Kidney (tissue), 14 donors: ENCODE data around the gene ADAP2. TPM values are rescaled to one million over a fixed set of nuclear protein-coding genes. Genes with fewer than 3 reads are reported as not detected.
"Not testable (repeated sequence)": the region's sequence is repeated elsewhere in the genome, so short reads cannot be mapped to it uniquely, and the experiment has no call there.

Experiments
- DNase-seq, 5 donors: peaks; one replicate each; pipeline ENCODE4 v3.0.0-alpha.2; 2013 to 2020
- FAIRE-seq: peaks from 2 replicates; lab custom pipeline; 2012; peaks lifted over from hg19 to GRCh38; lab: Jason Lieb, UNC
- H3K27ac ChIP-seq, 2 donors: one replicate each; pipeline ENCODE4 v1.7.0; 2013; ENCODE audit warnings: low read depth in 2 of 2, low read length in 2 of 2, inconsistent platforms in 1 of 2
- H3K27me3 ChIP-seq: one replicate; pipeline ENCODE4 v1.7.1; 2013; ENCODE audit warnings: low read length, inconsistent platforms; ENCODE audit not compliant: control insufficient read depth, insufficient read depth
- H3K36me3 ChIP-seq, 3 donors: one replicate each; pipeline versions ENCODE4 v1.7.0 to v1.7.1; 2013; ENCODE audit warnings: low read length in 3 of 3, control low read depth in 1 of 3, inconsistent platforms in 1 of 3; ENCODE audit not compliant: insufficient read depth in 3 of 3, control insufficient read depth in 2 of 3
- H3K4me1 ChIP-seq, 3 donors: one replicate each; pipeline versions ENCODE4 v1.7.0 to v1.7.1; 2013; ENCODE audit warnings: low read length in 3 of 3, inconsistent platforms in 1 of 3, low read depth in 1 of 3; ENCODE audit not compliant: control insufficient read depth in 2 of 3, insufficient read depth in 2 of 3
- H3K4me3 ChIP-seq, 3 donors: one replicate each; pipeline versions ENCODE4 v1.7.0 to v1.8.1; 2013; ENCODE audit warnings: low read length in 3 of 3, control low read depth in 1 of 3, inconsistent platforms in 1 of 3
- H3K9ac ChIP-seq, 3 donors: one replicate each; pipeline versions ENCODE4 v1.7.0 to v1.7.1; 2013; ENCODE audit warnings: low read length in 3 of 3, control low read depth in 1 of 3, inconsistent platforms in 1 of 3
- H3K9me3 ChIP-seq, 3 donors: one replicate each; pipeline versions ENCODE4 v1.7.0 to v1.7.1; 2013; ENCODE audit warnings: low read length in 3 of 3, control low read depth in 1 of 3, inconsistent platforms in 1 of 3; ENCODE audit not compliant: control insufficient read depth in 2 of 3, insufficient read depth in 1 of 3
- CTCF ChIP-seq: IDR thresholded peaks from 3 replicates; pipeline ENCODE4 v1.5.1; 2012; ENCODE audit warnings: mild to moderate bottlenecking, moderate library complexity, borderline replicate concordance; ENCODE audit not compliant: insufficient read depth; ENCODE audit errors: extremely low read depth
- intact Hi-C: fragments of 100-400 bp; cut with DNase I; formaldehyde crosslinking; loops from one replicate; pipeline ENCODE4 v1.11.1; 2022
- polyA plus RNA-seq: library from polyadenylated mRNA; stranded (reverse); fragments of 350-450 nt; fragmentation: Illumina TruSeq; extraction: RNeasy Lipid Tissue Mini Kit (QIAGEN cat#74804); gene quantifications from one replicate; pipeline ENCODE4 v1.2.3, GENCODE V29; 2014; ENCODE audit warnings: low read depth, low replicate concordance; ENCODE audit not compliant: insufficient read depth
- total RNA-seq: library from RNA; stranded (reverse); fragmentation: NEBNext Ultra II Directional; extraction: Animal tissue kit (Norgen Biotek cat#: 25700); gene quantifications from one replicate; pipeline ENCODE4 v1.2.1, GENCODE V29; 2021
- donor health status: control.
- donor health status: control.
- donor health status: control.
- donor health status: control.
- donor health status: control.
- donor health status: DM: yes; HTN: yes; CAD: no.
- donor health status: Normal renal cell carcinoma (clear cell type).

The ADAP2 gene
- total and polyA plus RNA-seq, 2 donors from 2014 or later, result 6.5 to 24.8 TPM

GRCh38 chr17:30969989-30970830 is 48.5 kb downstream of the ADAP2 start:
- H3K9ac ChIP-seq, result peak overlapping the region; percentile 70 to 95 (median 79)
- FAIRE-seq (no peak), DNase-seq (peak in 4 of 5 donors; percentile 60 to 86 (median 76))
- peak overlapping the region; percentile 97 to 98 for H3K27ac ChIP-seq
- H3K4me3 ChIP-seq, result peak overlapping the region; percentile 79 to 90 (median 82)
- peaks cover 0 to 6% (median 2%) of the 10 kb centered on the region in 3 donors for H3K4me1 ChIP-seq
- no peaks in the 10 kb centered on the region for H3K9me3 ChIP-seq
- TF ChIP-seq CTCF, result peak; percentile 32
- H3K27me3 ChIP-seq, result no peaks in the 10 kb centered on the region
- intact Hi-C loops, result no loop called here
- H3K36me3 ChIP-seq, result no peaks in the 10 kb centered on the region

DNA sequence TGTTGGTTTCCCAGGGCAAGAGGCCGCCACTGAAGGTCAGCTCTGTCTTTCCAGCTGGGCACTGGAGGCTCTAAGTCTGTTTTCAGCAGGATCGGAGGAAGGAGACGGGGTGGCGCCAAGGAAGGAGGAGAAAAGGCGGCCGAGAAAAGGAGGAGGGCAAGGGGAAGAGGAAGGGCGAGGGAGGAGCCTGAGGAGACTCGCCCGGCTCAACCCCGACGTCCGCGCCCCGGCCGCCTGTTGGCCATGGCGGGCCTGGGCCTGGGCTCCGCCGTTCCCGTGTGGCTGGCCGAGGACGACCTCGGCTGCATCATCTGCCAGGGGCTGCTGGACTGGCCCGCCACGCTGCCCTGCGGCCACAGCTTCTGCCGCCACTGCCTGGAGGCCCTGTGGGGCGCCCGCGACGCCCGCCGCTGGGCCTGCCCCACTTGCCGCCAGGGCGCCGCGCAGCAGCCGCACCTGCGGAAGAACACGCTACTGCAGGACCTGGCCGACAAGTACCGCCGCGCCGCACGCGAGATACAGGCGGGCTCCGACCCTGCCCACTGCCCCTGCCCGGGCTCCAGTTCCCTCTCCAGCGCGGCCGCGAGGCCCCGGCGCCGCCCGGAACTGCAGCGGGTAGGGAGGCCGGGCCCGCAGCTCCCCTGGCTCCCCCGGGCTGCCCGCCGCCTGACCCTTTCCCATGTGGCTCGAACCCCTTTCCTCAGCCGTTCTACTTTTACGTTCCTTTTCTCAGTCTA is 49.3 kb downstream of the ADAP2 start, which contains the start of gene RNF135:
RNF135 (plus strand) TSS at position 209 of the 737 bp plus-strand sequence; CDS start at position 244, 35 bp downstream.
- Histone ChIP-seq H3K9me3 (no peaks in the 10 kb centered on the region), H3K36me3 (peaks cover 0 to 3% (median 0%) of the 10 kb centered on the region in 3 donors), H3K4me3 (peak within 1 kb of the TSS; percentile 79 to 90 (median 82)), H3K27ac (peak within 1 kb of the TSS; percentile 97 to 98), H3K4me1 (peaks cover 0 to 6% (median 2%) of the 10 kb centered on the region in 3 donors), H3K9ac (peak within 1 kb of the TSS; percentile 70 to 95 (median 79)), H3K27me3 (no peaks in the 10 kb centered on the region)
- peak; percentile 83 to 94 (median 90) for DNase-seq
- no peak for FAIRE-seq
- intact Hi-C loops, result no loop called here
- no peak for TF ChIP-seq CTCF

- intact Hi-C loops, result no loop called here
- no peak overlapping the region for H3K9ac ChIP-seq
- TF ChIP-seq CTCF, result no peak
Observed at GRCh38 chr17:30975042-30975820, 53.5 kb downstream of the ADAP2 start.

GRCh38 chr17:30979919-30980318 is 58.2 kb downstream of the ADAP2 start:
- DNase-seq, intact Hi-C loops, H3K4me3 ChIP-seq, H3K27ac ChIP-seq, H3K4me1 ChIP-seq, H3K9ac ChIP-seq, H3K27me3 ChIP-seq, FAIRE-seq, H3K9me3 ChIP-seq, H3K36me3 ChIP-seq: not testable (repeated sequence)

More at GRCh38 chr17:30975042-30975820, 53.5 kb downstream of the ADAP2 start:
- no peak overlapping the region for H3K4me3 ChIP-seq
- H3K27me3 ChIP-seq, result no peaks in the 10 kb centered on the region
- no peaks in the 10 kb centered on the region for H3K4me1 ChIP-seq
- no peak overlapping the region for H3K27ac ChIP-seq
- no peak for DNase-seq
- no peaks in the 10 kb centered on the region for H3K9me3 ChIP-seq
- no peak for FAIRE-seq
- peaks cover 0 to 3% (median 0%) of the 10 kb centered on the region in 3 donors for H3K36me3 ChIP-seq
